DMS79 (cell line): ENCODE results near the gene GK2.

ENCODE experiments used
- DNase-seq: peaks from one replicate; lab custom pipeline; 2025; lab: John Stamatoyannopoulos, UW

Gene GK2

DNA sequence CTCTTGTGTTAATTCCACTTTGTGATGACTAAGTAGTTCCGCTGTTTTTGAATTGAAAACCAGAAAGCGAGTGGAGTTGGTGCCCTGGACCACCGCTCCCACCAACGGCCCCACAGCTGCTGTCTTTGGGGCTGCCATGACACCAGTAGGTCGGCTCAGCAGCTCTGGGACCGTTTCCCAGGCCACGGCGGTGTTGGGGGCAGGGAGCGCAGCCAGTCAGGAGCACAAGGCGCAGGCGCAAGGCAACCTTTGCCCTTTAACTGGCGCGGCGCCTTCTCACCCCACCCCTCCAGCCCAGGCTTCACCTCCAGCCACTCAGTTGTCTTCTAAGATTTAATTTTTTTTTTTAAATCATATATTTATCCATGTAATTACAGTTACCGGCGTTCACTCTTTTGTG lies at the start of gene GK2:
Gene GK2 (minus strand): TSS at position 166 of the 400 bp plus-strand sequence. CDS start 28 bp downstream, at position 138.
- no peak for DNase-seq

GRCh38 chr4:79455216-79455615 lies 47.2 kb upstream of the GK2 start:
- DNase-seq: no peak

DNA sequence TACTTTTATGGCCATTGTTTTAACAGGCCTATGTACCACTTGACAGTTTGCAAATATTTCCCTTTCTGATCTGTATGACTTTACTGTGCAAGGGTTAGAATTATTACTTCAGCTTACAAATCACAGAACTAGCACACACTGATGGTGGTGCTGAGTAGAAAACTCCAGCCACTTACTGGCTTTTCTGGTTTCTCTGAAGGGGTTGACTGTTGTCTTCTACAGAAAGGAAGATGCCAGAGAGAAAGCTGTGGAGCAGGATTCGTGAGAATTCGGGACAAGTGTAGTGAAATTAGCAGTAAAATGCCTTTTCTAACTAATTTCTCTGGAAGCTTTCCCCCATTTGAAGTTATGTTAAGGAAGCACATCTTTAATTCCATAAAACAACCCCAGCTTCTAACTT lies 46.6 kb upstream of the GK2 start:
- DNase-seq: no peak

GRCh38 chr4:79450053-79450452 lies 42.0 kb upstream of the GK2 start:
- no peak for DNase-seq

GRCh38 chr4:79446145-79446544 lies 38.1 kb upstream of the GK2 start:
- DNase-seq: no peak

DNA sequence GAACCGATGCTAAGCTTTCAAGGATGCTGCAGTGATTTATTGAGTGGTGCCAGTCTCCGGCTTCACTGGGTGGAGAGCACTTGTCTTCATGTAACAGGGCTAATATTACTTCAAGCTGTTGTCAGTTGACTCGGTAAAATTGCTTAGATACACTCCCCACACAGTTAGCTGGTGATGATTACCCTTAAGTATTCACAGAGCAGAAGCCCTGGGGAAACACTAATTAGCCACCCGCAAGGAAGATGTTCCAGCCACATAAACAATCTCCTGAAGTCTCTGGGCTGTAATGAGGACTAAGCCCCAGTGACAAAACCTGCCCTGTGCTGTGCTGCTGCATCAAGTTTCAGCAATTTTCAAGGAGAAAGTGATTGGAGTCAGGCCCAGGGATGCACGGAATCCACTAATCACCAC lies 37.3 kb upstream of the GK2 start:
- DNase-seq: no peak

DNA sequence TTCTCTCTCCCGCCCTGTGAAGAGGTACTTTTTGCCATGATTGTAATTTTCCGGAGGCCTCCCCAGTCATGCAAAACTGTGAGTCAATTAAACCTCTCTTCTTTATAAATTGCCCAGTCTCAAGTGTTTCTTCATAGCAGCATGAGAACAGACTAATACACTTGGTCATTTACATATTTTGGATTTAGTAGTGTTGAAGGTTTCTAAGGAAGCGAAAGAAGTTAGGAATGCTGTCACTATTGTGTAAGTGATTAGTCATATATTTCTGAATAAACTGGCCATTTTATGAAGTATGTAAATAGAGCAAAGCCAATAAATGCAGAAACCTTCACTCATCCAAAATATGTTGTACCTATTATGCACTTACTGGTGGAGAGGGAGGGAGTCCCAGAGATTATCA lies 34.4 kb upstream of the GK2 start:
- DNase-seq: no peak

GRCh38 chr4:79439489-79439888 lies 31.5 kb upstream of the GK2 start:
- DNase-seq: no peak

- no peak for DNase-seq
These were observed 23.8 kb upstream of the GK2 start for GRCh38 chr4:79431839-79432238.

- no peak for DNase-seq
These were observed 21.3 kb upstream of the GK2 start for GRCh38 chr4:79429113-79429903.

DNA sequence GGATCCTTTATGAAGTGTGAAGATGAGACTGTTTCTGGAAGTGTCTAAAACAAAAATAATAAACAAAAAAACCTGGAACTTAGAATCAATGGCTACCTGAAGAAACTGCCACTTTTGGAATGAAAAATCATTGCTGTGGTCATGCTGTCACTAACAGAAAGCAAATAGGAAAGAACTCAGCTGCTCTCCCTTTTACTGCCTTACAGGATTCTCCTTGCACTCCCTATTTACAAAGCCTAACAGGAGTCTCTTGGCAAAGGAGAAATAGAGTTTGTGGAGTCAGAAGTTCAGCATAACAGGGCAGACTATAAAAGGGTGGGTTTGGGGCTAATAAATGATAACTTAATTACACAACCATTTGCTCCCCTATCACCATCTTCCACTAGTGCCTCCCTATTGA lies 19.0 kb upstream of the GK2 start:
- DNase-seq: no peak

DNA sequence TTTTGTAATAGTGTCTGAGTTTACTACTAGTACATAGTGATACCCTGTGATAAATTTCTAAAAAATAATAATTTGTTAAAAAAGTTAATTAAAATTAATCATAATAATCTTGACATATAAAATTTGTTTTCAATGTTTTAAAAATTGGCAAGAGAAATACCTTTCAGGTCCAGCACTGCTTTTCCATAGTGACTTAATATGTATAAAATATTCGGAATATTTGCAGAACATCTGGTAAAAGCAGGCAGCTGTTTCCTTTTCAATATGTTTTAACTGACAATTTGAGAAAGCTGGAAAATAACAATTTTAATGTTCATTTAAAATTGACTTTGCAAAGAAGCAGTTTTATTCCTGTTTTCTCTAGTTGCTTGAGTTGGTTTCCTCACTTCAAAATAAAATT lies 17.6 kb upstream of the GK2 start:
- no peak for DNase-seq

DNA sequence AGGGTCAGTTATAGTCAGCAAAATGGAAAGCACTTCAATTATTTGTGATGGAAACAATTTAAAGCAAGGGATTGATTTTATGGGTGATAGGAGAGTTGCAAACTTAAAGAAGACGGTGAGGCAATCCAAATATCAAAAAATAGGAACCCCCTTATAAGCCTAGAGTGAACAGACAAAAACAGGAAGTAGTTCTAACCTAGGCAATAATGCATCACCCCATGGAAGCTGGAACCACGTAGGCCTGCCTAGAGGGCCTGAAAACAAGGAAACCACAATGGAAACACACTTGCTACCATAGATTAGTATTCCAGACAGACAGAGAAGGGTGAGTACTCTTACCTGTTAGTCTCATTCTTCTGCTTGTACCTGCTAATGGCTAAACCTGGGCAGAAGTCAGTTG lies 13.5 kb upstream of the GK2 start:
- no peak for DNase-seq

- no peak for DNase-seq
These were observed 5.9 kb upstream of the GK2 start for GRCh38 chr4:79413886-79414285.

- DNase-seq: no peak
These were observed 5.2 kb upstream of the GK2 start for GRCh38 chr4:79413032-79413885.

DNA sequence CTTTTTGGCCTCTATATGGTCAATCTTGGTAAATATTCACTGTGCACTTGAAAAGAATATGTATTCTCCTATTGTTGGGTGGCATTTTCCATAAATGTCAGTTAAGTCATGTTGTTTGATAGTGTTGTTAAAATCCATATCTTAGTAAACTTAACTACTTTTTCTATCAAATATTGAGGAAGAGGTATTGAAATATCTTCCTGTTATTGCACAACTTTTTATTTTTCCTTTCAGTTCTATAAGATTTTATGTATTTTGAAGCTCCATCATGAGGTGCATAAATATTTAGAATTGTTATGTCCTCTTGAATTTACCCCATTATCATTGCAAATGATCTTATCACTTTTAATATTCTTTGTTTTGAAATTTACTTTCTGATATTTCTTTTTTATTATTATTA lies 3.4 kb downstream of the GK2 start:
- DNase-seq: no peak

DNA sequence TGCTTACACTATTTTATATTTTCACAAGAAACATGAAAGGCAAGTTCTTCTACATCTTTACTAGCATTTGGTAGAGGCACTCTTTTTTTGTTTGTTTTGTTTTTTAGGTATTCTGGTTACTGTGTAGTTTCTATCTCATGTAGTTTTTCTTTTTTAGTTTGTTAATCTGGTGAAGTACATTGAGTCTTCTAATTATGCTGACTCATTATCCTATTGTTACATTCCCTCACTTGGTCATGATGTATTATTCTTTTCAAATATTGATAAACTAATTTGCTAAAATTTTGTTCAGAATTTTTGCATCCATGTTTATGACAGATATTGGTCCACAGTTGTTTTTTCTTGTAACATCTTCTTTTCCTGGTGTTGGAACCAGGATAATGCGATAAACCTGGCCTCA lies 4.7 kb downstream of the GK2 start:
- no peak for DNase-seq

- DNase-seq: no peak
These were observed 5.6 kb downstream of the GK2 start for GRCh38 chr4:79402332-79402851.

DNA sequence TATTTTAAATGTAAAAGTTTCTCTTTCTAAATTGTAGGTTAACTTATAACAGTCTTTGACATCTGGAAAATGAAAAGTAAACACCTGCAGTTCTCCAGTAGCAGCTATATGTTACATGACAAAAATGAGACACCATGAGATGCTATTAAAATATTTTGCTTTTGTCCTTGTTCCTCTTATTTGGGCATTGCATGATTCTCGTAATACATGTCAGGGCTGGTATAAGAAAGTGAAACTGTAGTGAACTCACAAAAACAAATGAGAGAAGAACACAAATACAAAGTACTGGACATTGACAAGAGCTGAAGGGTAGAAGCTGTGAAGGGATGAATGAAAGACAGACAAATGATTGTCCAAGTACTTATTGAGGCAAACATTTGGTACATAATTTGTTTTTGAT lies 9.0 kb downstream of the GK2 start:
- DNase-seq: no peak

DNA sequence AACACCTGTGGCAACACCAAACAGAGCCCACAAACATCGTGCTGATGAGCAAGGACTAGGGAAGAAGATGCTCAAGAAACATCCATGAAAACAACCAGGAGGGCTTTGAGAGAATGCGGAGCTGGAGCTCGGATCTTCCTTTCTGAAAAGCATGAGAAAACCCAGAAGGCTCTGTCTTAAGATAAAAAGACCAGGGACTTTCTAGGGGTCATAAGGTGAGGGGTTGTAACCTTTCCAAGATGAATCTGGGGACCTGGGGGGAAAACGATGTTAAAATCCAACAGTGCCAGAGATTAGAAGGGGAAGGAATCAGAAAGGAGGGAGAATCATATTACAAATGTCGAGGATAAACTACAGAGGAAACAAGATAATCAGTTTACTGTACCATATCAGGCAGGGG lies 10.1 kb downstream of the GK2 start:
- no peak for DNase-seq

DNA sequence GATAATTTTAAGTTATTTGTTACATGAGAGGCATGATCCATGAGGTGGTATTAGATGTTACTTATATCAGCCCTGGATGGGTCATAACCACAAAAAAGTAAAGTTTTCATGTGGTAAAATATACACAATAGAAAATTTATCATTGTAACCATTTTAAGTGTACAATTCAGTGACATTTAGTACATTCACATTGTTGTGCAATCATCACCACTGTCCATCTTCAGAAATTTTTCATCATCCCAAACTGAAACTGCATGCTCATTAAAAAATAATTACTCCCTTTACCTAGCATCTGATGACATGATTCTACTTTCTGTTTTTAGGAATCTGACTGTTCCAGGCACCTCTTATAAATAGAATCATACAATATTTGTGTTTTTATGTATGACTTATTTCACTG lies 11.2 kb downstream of the GK2 start:
- no peak for DNase-seq

DNA sequence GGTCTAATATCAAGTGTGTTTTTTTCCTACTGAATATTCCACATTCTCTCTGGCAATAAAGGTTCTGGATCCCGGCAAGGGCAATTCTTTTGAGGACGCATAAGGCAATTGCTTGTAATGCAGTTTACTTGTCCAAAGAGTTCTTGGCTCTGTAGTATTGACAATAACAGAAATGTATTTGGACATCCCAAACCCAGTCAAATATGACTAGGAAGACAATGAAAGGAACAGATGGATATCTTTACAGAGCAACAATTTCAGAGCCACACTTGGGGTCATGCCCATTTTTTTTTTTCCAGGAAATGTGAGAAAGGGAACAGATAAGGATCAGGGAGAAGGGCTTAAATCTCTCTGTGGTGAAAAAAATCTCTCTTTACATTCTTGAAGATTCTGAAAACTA lies 12.2 kb downstream of the GK2 start:
- DNase-seq: no peak

DNA sequence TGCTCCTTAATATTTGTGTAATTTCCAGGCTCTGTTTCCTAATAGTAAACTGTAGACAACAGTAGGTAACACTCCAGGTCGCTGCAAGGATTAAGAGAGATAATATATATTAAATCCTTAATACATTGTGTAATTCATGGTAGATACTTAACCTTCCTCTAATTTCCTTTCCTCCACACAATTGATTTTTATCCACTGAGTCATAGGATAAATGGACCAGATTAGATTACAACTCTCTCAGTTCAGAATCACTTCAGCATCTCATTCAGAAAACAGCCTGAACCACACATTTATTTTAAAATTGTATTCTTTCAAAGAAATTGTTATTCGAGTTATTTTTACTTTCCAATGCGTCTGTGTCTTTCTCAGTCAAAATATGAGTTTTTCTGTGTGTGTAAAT lies 17.1 kb downstream of the GK2 start:
- DNase-seq: no peak
